ENCODE results near the gene WNT7A.
"Not testable (repeated sequence)": the region's sequence is repeated elsewhere in the genome, so short reads cannot be mapped to it uniquely, and the experiment has no call there.

WNT7A gene

DNA sequence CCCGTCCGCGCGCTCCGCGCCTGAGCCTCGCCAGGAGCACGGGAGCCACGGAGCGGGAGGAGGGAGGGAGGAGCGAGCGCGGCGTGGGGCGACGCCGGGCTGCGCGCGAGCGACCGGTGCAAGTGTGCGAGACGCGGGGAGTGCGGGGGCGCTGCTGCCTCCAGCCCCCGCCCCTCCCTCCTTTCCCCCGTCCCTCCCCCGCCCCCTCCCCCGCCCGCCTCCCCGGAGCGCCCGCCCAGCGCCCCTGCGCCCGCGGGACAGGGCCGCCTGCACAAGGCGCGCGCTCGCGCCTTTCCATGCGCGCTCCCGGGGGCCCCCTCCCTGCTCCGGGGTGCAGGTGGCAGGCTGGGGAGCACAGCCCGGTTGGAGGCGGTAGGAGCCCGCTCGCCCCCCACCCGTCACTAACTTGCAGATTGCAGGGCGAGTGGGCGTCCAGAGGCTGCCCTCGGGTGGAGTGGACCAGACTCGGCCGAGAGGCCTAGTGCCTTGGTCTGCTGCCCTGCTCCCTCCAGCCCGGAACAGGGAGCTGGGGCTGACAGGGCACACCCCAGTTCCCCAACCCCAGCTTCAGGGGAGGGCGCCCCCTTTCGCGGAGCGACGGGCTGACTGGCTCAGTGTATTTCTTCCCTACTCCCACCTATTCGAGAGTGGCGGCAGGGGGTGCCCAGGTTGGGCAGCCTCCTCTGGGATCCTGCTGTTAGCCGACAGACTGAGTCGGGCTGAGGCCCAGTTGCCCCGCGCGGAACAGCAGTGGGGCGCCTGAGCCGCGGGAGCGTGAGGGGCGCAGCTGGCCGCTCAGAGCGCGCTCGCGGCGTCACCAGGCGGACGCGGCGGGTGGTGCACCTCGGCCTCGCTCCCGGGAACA lies at the start of gene WNT7A:
Gene WNT7A (minus strand): TSS at position 126 of the 865 bp plus-strand sequence. CDS start 255 bp downstream, outside the sequence.
- DNase-seq (ENCODE audit: low read depth), result no peak

DNA sequence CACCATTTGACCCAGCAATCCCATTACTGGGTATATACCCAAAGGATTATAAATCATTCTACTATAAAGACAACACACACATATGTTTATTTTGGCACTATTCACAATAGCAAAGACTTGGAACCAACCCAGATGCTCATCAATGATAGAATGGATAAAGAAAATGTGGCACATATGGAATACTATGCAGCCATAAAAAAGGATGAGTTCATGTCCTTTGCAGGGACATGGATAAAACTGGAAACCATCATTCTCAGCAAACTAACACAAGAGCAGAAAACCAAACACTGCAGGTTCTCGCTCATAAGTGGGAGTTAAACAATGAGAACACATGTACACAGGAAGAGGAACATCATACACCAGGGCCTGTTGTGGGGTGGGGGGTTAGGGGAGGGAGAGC lies 48.9 kb upstream of the WNT7A start:
- not testable (repeated sequence) for DNase-seq (ENCODE audit: low read depth)

DNA sequence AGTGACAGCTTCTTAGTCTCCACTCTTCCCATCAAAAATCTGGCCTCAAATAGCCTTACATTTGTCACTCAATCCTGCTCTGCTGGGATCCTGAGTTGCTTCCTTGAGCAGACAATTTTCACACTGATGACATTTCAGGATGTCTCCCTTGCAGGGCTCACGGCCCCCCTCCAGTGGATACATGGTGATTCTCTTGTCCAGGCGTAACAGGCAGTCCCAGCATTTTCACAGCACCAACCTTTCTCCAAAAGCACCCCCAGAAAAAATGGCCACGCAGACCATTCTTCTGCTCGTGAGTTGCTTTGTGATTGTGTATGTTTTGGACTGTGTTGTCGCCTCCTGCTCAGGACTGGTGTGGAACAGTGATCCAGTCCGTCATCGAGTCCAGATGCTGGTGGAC lies 47.4 kb upstream of the WNT7A start:
- DNase-seq (ENCODE audit: low read depth), result no peak

DNA sequence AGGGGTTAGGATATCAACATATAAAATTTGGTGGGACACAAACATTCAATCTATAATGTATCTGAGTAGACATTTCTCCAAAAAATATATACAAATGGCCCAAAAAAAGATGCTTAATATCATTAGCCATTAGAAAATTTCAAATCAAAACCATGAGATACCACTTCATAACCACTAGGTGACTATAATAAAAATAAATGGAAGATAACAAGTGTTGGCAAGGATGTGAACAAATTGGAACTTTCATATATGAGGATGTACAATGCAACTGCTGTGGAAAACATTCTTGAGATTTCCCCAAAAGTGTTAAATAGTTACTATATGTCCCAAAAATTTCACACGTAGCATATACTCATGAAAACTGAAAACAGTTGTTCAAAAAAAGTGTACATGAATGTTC lies 36.5 kb upstream of the WNT7A start:
- no peak for DNase-seq (ENCODE audit: low read depth)

DNA sequence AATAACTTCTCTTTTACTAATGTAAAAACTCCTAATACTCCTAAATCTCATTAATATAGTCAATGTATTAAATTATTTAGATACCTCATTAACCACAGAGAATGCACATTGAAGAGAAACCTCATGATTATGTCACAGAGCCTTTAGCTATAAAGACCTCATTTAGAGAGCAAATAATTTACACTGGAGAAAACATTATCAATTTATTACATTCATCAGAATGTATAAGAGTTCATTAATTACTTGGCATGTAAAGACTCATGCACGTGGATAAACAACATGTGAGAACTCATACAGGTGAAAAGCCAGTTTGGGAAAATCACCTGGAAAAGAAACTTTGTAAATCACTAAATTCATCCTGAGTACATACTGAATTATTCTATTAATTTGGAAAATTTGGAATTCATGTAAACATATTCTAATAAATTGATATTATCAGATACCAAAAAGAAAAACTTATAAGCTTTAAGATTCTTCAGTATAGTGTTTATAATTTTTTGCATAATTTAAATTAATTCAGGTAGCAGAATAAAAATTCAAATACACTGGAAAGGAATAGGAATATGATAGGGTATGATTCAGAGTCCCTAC lies 22.9 kb upstream of the WNT7A start:
- DNase-seq (ENCODE audit: low read depth), result no peak

DNA sequence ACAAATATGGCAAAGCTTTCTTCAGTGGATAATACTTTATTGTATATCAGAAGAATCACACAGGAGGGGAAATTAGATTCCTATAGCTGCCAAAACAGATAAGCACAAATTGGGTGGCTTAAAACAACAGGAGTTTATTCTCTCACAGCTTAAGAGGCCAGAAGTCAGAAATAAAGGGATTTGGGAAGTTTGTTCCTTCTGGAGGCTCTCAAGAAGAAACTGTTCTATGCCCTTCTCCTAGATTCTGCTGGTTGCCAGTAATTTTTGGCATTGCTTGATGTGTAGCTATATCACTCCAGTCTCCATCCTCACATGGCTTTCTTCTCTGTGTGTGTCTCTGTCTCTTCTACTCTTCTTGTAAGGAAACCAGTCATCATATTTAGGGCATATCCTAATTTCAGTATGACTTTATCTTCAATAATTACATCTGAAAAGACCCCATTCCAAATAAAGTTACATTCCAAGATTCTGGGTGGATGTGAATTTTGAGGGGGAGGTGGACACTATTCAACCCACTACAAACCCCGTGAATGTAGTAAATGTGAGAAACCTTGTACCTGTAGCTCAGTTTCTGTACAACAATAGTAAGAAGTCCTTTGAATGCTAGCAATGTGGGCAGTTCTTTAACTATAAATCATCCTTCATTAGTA lies 22.2 kb upstream of the WNT7A start:
- DNase-seq (ENCODE audit: low read depth), result no peak

DNA sequence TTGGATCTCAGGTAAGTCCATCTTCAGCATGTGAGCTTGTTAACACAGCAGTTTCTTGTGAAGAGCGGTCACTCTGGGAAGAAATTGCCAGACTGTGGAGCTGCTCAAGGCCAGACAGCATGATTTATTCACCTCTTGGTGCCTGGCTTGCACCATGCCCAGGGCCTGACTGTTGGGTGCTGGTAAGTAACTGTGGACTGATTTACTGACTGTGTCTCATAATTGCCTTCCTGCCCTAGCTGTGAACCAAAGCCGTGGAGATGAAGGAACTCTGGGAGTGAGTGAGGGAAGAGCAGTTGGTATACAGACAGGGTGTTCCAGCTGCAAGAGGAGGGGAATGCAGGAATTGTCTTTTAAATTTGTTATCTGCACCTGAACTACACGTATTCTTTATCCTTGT lies 18.5 kb upstream of the WNT7A start:
- DNase-seq (ENCODE audit: low read depth), result no peak

DNA sequence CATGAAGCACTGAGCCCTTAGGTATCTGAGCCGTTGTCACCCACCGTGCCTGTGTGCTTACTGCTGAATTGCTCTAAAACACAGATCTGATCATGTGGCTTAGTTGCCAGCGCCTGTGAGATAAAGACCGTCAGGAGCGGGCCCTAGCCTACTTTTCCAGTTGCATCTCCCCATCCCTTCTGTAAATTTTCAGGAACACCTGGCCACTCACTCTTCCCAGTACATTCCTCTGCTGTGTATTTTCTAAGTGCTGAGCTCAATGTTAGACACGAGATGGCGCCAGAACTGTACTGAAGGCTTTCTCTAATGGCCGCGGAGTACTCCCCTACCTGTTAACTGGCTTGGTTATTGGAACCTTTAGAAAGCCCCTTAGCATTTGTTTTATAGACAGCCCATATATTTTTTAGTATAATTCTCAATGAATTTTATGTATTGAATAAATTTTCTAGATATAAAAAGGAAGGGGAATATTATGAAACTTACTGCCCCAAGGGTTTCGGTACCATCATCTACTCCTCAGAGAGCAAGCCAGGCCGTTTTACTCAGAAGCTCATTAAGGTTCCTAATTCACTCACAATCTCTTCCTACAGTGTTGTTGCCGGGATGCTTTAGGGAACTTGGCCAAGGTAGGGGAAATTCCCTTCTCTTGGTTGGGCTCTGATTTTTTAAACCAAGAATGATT lies 16.7 kb upstream of the WNT7A start:
- DNase-seq (ENCODE audit: low read depth), result no peak

DNA sequence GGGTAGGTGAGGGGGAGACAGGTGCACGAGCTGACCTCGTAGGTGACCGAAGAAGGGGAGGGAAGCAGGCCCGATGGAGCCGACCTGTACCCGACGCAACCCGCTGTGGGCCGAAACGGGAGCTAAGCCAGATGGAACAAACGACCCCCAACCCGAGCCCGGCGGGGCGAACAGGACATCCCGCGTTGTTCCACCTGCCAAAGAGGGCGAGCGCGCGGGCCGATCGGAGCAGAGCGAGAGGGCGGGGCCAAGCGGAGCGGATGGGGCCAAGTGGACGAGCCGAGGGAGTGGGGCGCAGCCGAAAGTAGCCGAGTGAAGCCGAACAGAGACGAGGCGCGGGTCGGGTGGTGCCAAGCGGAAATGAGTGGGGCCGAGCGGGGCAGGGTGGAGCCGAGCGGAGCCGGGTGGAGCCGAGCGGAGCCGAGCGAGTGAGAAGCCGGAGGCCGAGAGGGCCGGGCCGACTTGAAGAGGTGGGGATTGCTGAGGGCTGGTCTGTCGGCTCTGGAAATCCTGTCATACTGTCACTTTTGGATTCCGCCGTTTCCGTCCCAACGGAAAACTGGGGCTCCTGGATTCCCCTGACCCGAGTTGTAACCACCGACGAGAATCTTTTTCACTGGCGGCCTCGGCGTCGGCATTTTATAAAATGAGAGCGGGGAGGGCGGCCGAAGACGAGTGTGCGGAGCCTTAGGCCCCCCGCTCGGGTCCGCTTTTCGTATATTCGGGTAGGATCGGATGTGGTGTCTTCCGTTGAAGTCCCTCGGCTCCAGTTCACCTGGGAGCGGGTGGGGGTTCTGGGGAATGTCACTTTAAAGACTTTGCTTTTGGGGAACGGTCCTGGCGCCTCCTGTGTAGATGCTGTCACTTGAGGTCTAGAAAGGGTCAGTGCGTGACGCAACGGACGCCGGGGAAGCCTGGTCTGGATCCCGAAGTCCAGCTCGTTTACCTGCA lies 15.6 kb upstream of the WNT7A start:
- peak; percentile 89 for DNase-seq (ENCODE audit: low read depth)

DNA sequence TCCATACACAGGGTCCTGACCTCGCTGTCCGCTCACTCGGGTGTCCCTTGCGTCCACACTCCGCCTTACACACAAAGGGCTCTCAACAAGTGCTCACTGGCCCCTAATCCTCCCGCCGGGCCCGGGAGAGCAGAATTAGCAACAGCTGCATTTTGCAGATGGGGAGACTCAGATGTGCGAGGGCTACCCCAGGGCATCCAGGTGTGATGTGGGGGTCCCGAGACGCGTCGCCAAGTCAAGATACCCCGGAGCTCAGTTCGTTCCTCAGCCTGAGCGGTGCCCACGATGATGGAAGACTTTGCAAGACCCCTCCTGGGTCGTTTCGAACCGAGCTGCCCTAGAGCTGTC lies 14.9 kb upstream of the WNT7A start:
- DNase-seq (ENCODE audit: low read depth), result no peak

DNA sequence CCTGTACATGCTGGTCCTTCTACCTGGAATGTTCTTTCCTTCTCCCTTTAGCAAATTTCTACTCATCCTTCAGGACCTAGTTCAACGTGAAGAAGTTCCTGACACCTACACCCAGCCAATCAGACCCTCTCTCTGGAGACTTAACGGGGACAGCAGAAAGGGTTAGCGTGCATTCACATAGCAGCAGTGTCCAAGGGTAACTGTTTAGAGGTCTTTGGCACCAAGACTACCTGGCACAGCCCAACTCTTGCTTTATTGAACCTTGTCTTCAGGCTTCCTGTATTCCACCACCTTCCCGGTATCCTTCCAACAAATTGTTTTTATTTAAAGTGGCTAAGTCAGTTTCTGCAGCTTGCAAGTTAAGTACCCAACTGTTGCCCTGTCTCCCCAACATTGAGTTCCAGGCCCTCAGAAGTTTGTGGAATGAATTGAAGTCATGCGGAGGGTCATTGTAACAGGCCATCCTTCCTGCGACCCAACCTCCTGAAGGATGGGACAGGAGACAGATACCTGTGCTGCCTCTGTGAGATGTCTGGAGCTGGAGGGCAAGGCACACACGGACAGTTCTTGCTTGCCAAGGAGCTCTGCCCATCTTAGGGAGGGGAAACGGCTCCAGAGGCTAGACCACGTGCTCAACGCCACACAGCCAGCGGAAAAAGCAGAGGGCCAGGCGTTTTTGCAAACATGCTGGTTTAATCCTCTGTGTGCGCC lies 14.4 kb upstream of the WNT7A start:
- no peak for DNase-seq (ENCODE audit: low read depth)

DNA sequence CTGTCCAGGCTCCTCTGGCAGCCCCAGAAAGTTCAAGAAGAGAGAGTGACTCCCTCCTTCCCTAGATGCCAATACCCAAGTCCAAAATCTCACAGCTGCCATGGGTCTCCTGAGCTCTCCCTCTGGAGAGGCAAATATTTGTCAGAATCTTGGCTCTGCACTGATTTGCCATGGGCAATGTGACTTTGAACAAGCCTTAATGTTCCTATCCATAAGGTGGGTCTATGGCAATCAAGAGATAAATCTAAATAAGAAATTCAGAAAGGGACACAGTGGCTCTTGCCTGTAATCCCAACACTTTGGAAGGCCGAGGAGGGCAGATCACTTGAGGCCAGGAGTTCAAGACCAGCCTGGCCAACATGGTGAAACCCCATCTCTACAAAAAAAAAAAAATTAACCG lies 12.4 kb upstream of the WNT7A start:
- DNase-seq (ENCODE audit: low read depth), result no peak

DNA sequence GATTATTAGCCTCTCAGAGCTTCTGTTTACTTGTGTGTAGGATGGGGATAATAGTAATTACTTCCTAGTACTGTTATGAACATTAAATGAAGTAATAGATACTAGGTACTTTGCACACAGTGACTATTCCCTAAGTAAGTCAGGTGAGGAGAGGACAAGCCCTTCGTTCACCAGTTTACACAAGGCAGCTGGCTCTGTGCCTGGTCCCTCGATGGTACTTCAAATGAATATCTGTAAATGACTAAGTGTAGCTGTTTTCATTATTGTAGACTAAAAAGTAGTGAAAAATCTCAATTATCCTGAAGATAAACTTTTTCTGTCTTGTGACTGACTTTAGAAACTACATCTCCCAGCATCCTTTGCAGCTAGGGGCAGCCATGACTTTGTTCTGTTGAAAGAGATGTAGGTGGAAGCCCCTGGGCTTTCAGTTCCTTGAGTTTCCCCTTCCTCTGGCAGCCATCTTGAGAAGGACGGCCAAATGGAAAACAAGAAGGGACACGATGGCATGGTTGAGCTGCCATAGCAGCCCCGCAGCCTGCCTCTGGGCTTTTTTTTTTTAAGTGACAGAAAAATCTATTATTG lies 11.7 kb upstream of the WNT7A start:
- no peak for DNase-seq (ENCODE audit: low read depth)

DNA sequence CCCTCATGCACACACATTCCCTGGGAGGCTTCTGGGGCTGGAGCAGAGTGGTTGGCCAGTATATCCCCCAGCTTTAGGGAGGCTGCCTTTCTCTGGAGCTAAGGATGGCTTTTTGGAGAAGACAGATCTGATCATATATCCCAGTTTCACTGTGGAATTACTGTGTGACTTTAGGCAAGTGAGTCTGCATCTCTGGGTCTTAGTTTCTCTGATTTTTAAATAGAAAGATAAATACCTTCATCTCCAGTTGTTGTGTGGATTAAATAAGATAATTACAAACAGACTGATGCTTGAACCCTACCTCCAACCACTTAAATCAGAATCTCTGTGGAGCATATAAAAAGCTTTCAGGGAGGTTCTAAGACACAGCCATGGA lies 11.1 kb upstream of the WNT7A start:
- DNase-seq (ENCODE audit: low read depth), result no peak

DNA sequence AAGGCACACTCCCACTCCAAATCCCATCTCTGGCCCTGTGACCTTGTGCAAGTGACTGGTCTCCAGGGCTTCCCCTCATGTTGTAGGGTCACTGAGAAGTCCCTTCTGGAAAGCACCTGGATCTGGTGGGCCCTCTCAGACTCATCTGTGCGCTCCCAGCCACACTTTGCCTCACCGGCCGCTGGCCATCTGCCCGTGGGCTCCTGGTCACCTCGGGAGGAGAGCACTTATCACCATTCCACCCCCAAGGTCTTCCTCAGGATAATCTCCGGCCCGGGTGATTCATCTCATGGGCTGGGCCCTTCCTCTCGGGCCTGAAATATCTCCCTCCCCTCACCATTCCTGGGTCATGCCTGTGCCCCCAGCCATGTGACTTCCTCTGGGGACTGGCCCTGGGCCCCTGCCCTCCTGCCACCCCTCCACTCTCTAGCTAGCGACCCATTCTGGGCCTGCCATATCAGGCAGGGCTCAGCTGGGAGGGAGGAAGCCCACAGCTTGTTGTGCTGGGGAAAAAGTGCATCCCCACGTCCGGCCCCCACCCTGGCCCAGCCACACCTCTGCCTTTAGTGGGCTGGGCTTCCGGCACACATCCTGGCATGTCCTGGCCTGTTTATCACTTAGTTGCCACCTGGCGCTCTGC lies 10.6 kb upstream of the WNT7A start:
- no peak for DNase-seq (ENCODE audit: low read depth)

DNA sequence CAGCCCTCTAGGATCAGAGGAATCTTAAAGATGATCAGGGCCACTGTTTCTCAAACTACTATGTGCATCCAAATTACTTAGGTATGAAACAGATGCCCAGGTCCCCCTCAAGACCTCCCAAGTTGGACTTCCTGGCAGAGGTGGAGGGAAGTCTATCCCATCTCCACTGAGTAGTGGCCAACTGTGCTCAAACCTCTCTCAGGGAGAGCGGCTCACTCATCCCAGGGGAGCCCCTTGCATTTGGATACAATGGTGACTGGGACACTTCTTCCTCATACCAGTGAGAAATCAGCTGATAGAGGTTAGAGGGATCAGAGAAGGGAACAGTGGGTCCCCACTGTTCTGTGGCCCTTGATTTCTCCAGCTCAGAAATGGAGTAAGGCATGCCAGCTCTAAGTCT lies 8.7 kb upstream of the WNT7A start:
- no peak for DNase-seq (ENCODE audit: low read depth)

DNA sequence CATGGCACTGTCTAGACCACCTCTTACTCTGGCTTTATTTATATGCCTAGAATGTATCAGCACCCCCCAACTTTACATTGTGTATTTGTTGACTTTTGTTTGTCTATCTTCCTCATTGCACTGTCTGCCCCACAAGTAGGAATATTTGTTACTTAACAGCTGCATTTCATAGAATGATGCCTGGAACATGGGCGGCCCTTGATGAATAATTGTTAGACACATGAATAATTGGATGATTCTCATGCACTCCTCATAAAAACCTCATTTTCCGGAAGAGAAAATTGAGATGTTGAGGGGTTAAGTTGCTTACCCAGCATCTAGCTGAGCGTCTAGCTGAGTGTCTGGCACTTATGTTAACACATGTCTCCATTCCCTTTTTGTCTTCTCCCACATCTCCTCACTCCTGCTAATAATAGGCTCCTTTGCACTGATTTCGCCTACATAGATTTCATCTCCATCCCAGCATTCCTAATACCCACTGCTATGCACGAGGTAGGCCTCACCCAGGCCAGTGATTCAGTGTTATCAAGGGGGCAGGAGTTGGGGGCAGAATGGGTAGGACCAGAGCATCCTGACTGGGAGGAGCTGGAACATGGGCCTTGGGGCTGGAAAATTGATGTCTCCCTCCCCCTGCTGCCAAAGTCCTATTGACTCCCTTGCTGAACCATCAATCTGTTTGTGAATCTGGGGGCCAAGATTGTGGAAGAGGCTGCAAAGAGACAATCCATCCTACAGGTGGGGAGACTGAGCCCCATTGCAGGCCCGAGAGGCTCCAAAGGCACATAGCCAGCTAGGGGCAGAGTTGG lies 7.8 kb upstream of the WNT7A start:
- DNase-seq (ENCODE audit: low read depth), result no peak

DNA sequence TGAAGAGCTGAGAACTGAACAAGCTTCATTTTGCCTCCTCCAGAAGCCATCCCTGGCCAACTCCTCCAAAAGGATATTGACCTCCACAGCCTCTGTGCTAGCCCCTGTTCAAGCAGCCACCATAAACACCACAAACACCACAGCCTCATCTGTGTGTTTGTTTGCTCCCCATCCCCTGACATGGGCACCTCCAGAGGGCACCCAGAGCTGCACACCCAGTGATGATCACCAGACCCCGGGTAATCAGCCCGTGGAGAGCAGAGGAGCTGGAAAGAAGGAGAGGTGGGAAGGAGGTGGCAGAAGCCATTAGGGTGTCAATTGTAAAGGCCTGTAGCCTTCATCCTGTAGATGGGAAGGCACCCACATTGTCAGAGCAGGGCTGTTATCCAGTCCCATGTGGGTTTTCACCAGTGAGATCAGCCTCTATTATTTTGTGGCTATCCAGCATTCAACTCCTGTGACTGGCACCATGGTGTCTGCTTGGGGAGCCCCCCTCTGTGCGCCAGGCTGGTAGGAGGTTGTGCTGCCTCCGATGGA lies 6.8 kb upstream of the WNT7A start:
- DNase-seq (ENCODE audit: low read depth), result no peak

DNA sequence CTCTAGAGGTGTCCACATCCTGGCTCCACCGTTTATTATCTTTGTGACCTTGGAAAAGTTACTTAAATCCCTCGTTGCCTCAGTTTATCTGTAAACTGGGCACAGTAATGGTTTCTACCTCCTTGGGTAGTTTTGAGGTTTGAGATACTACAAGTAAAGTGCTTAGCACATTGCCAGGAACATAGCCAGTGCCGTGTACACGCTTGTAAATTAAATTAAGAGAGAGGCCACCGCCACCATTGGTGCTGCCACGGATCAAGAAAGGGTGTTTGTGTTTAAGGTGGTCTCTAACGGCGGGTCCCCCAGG lies 5.8 kb upstream of the WNT7A start:
- DNase-seq (ENCODE audit: low read depth), result no peak
